Renal cortex interstitium (tissue), 11 donors: ENCODE measurements around the gene HNRNPA3. TPM values are rescaled to one million over a fixed set of nuclear protein-coding genes. Genes with fewer than 3 reads are reported as not detected.
"Not testable (repeated sequence)": the region's sequence is repeated elsewhere in the genome, so short reads cannot be mapped to it uniquely, and the experiment has no call there.

Source experiments
- DNase-seq, 11 donors: peaks; one replicate each; pipeline ENCODE4 v3.0.0-alpha.2; 2013; ENCODE audit warnings: low read depth in 9 of 11, low spot score in 4 of 11; ENCODE audit errors: extremely low read depth in 1 of 11
- polyA plus RNA-seq, 3 donors: library from polyadenylated mRNA; unstranded; fragments of 120-200 nt; gene quantifications; one replicate each; pipeline ENCODE4 v1.2.1, GENCODE V29; 2013; ENCODE audit not compliant: insufficient read length in 3 of 3

HNRNPA3 gene
- polyA plus RNA-seq, 3 donors = 584 to 778 (median 756) TPM

- DNase-seq = no peak
Observed at GRCh38 chr2:177180269-177181000, 32.2 kb upstream of the HNRNPA3 start.

GRCh38 chr2:177183860-177184259, 28.7 kb upstream of the HNRNPA3 start:
- no peak for DNase-seq

GRCh38 chr2:177184606-177185005, 28.0 kb upstream of the HNRNPA3 start:
- DNase-seq = no peak

GRCh38 chr2:177186038-177186437, 26.6 kb upstream of the HNRNPA3 start:
- not testable (repeated sequence) for DNase-seq

- no peak for DNase-seq
Observed at GRCh38 chr2:177187631-177188312, 24.8 kb upstream of the HNRNPA3 start.

- no peak for DNase-seq
Observed at GRCh38 chr2:177188482-177189469, 23.8 kb upstream of the HNRNPA3 start.

- DNase-seq = no peak
Observed at GRCh38 chr2:177190941-177191340, 21.7 kb upstream of the HNRNPA3 start.

GRCh38 chr2:177192788-177193187, 19.8 kb upstream of the HNRNPA3 start:
- no peak for DNase-seq

- DNase-seq = no peak
Observed at GRCh38 chr2:177193240-177193639, 19.4 kb upstream of the HNRNPA3 start.

GRCh38 chr2:177195194-177195593, 17.4 kb upstream of the HNRNPA3 start:
- DNase-seq = no peak

GRCh38 chr2:177200419-177200818, 12.2 kb upstream of the HNRNPA3 start:
- DNase-seq = not testable (repeated sequence)

GRCh38 chr2:177201919-177202346, 10.7 kb upstream of the HNRNPA3 start:
- DNase-seq = no peak

- no peak for DNase-seq
Observed at GRCh38 chr2:177204417-177204816, 8.2 kb upstream of the HNRNPA3 start.

GRCh38 chr2:177207101-177207500, 5.5 kb upstream of the HNRNPA3 start:
- DNase-seq = no peak

- DNase-seq = peak in 1 of 11 donors; percentile 10
Observed at GRCh38 chr2:177211169-177211568, 1.4 kb upstream of the HNRNPA3 start.

- DNase-seq = peak in 2 of 11 donors; percentile 15 to 23
Observed at GRCh38 chr2:177211576-177212105, 953 bp upstream of the HNRNPA3 start.

GRCh38 chr2:177212891-177213856, 580 bp downstream of the HNRNPA3 start:
- DNase-seq = peak; percentile 64 to 83 (median 79)

GRCh38 chr2:177217247-177217843, 4.8 kb downstream of the HNRNPA3 start:
- DNase-seq = no peak
